Esophagus squamous epithelium (tissue), 4 donors: ENCODE results near the gene FRMD4A.

Source experiments
- CTCF ChIP-seq, 6 experiments: fragments of 450-650 bp in 4 of 6; fragments of 200-600 bp in 2 of 6; sonication (generic) in 2 of 6; IDR thresholded peaks; one replicate each; pipeline ENCODE4 v1.5.1; 2016 to 2019; ENCODE audit warnings: antibody characterized with exemption in 6 of 6, mild to moderate bottlenecking in 4 of 6, moderate library complexity in 4 of 6
- POLR2A ChIP-seq, 4 donors: fragments of 450-650 bp; IDR thresholded peaks; one replicate each; pipeline ENCODE4 v1.6.1; 2017; ENCODE audit warnings: antibody characterized with exemption in 4 of 4, mild to moderate bottlenecking in 4 of 4, moderate library complexity in 3 of 4

GRCh38 chr10:14160299-14160698, 170.4 kb downstream of the FRMD4A start:
- no peak for TF ChIP-seq CTCF (IDR thresholded peaks at IDR 0.05)
- TF ChIP-seq POLR2A (IDR thresholded peaks at IDR 0.05): no peak
